CD14-positive monocyte (primary cell): ENCODE measurements around the gene DOK5. TPM values are rescaled to one million over a fixed set of nuclear protein-coding genes. Genes with fewer than 3 reads are reported as not detected.

Experiments
- DNase-seq, 3 donors: peaks; one replicate each; pipeline ENCODE4 v3.0.0-alpha.2; 2011 to 2022
- H2AFZ ChIP-seq: 2 replicates; pipeline ENCODE4 v1.6.0; 2012; ENCODE audit warnings: mild to moderate bottlenecking, low read depth, low read length, inconsistent platforms; ENCODE audit not compliant: insufficient read depth, poor library complexity, severe bottlenecking
- H3K27ac ChIP-seq, 2 donors: 1 replicate in 1 of 2; 2 replicates in 1 of 2; pipeline ENCODE4 v1.5.1; 2012 to 2013; ENCODE audit warnings: low read length in 2 of 2, control low read depth in 1 of 2, inconsistent platforms in 1 of 2, low read depth in 1 of 2, mild to moderate bottlenecking in 1 of 2
- H3K27me3 ChIP-seq, 2 donors: one replicate each; pipeline versions ENCODE4 v1.6.0 to v1.6.1; 2011 to 2013; ENCODE audit warnings: low read length in 2 of 2; ENCODE audit not compliant: control insufficient read depth in 2 of 2, insufficient read depth in 2 of 2
- H3K36me3 ChIP-seq, 2 donors: replicated peaks in 1 of 2; 1 replicate in 1 of 2; 2 replicates in 1 of 2; pipeline versions ENCODE4 v1.5.1 to v1.6.1; 2012 to 2013; ENCODE audit warnings: low read length in 2 of 2, control low read depth in 1 of 2, inconsistent platforms in 1 of 2, mild to moderate bottlenecking in 1 of 2; ENCODE audit not compliant: insufficient read depth in 2 of 2, control insufficient read depth in 1 of 2
- H3K4me1 ChIP-seq, 2 donors: 1 replicate in 1 of 2; 2 replicates in 1 of 2; pipeline versions ENCODE4 v1.5.1 to v1.6.1; 2012 to 2013; ENCODE audit warnings: low read length in 2 of 2, control low read depth in 1 of 2, inconsistent platforms in 1 of 2, mild to moderate bottlenecking in 1 of 2, moderate library complexity in 1 of 2; ENCODE audit not compliant: insufficient read depth in 2 of 2, control insufficient read depth in 1 of 2
- H3K4me2 ChIP-seq: replicated peaks from 2 replicates; pipeline ENCODE3; 2012; ENCODE audit warnings: low read length, moderate library complexity, mild to moderate bottlenecking; ENCODE audit not compliant: poor library complexity, severe bottlenecking; ENCODE audit errors: extremely low read depth
- H3K4me3 ChIP-seq, 3 experiments: fragments of 200-600 bp in 1 of 3; sonication (generic) in 1 of 3; replicated peaks in 1 of 3; 1 replicate in 2 of 3; 2 replicates in 1 of 3; pipeline ENCODE4 v1.5.1; 2011 to 2013; ENCODE audit warnings: low read length in 3 of 3, mild to moderate bottlenecking in 3 of 3, control low read depth in 2 of 3, low read depth in 2 of 3, inconsistent platforms in 1 of 3, moderate library complexity in 1 of 3
- H3K79me2 ChIP-seq: 2 replicates; pipeline ENCODE4 v1.6.0; 2012; ENCODE audit warnings: mild to moderate bottlenecking, control low read depth, inconsistent platforms, low read length, moderate library complexity; ENCODE audit not compliant: insufficient read depth
- H3K9ac ChIP-seq: 2 replicates; pipeline ENCODE4 v1.6.0; 2017; ENCODE audit warnings: low read length, mild to moderate bottlenecking; ENCODE audit not compliant: insufficient read depth, poor library complexity, severe bottlenecking
- H3K9me3 ChIP-seq, 2 donors: replicated peaks in 1 of 2; 1 replicate in 1 of 2; 2 replicates in 1 of 2; pipeline versions ENCODE4 v1.5.1 to v1.6.1; 2012 to 2013; ENCODE audit warnings: low read length in 2 of 2, control low read depth in 1 of 2; ENCODE audit not compliant: control insufficient read depth in 1 of 2, insufficient read depth in 1 of 2
- H4K20me1 ChIP-seq: 2 replicates; pipeline ENCODE4 v1.6.0; 2012; ENCODE audit warnings: mild to moderate bottlenecking, low read length, control low read depth, moderate library complexity; ENCODE audit not compliant: insufficient read depth
- H3K27ac Mint-ChIP-seq, 7 donors: one replicate each; pipeline ENCODE4 v1.8.0; 2020; ENCODE audit warnings: mild to moderate bottlenecking in 7 of 7, mixed read lengths in 7 of 7, moderate library complexity in 6 of 7, inconsistent platforms in 2 of 7
- H3K27me3 Mint-ChIP-seq, 3 donors: one replicate each; pipeline ENCODE4 v1.8.0; 2021 to 2022; ENCODE audit warnings: low read depth in 3 of 3, mild to moderate bottlenecking in 3 of 3, mixed read lengths in 3 of 3, moderate library complexity in 3 of 3, inconsistent platforms in 1 of 3
- H3K36me3 Mint-ChIP-seq, 2 donors: one replicate each; pipeline ENCODE4 v1.8.0; 2020; ENCODE audit warnings: mixed read lengths in 2 of 2, inconsistent platforms in 1 of 2, mild to moderate bottlenecking in 1 of 2
- H3K4me1 Mint-ChIP-seq: one replicate; pipeline ENCODE4 v1.8.0; 2020; ENCODE audit warnings: mild to moderate bottlenecking, mixed read lengths
- H3K4me3 Mint-ChIP-seq, 2 donors: one replicate each; pipeline ENCODE4 v1.8.0; 2020; ENCODE audit warnings: mild to moderate bottlenecking in 2 of 2, mixed read lengths in 2 of 2, moderate library complexity in 1 of 2
- H3K9me3 Mint-ChIP-seq, 7 donors: one replicate each; pipeline ENCODE4 v1.8.0; 2020 to 2022; ENCODE audit warnings: mixed read lengths in 7 of 7, mild to moderate bottlenecking in 6 of 7, moderate library complexity in 6 of 7, inconsistent platforms in 2 of 7
- CTCF ChIP-seq: fragments of 200-600 bp; IDR thresholded peaks from one replicate; pipeline ENCODE4 v1.8.0; 2022; ENCODE audit warnings: antibody characterized with exemption, mild to moderate bottlenecking
- WGBS: methylation state at CpG from one replicate; pipeline ENCODE4 v1.1.5; 2013; ENCODE audit warnings: missing lambda C conversion rate; ENCODE audit not compliant: insufficient coverage; 5-methylcytosine and 5-hydroxymethylcytosine counted together
- intact Hi-C, 2 donors: fragments of 100-400 bp; cut with micrococcal nuclease; formaldehyde crosslinking; loops; one replicate each; pipeline versions ENCODE4 v1.15.0 to v1.15.1; 2023
- polyA plus RNA-seq, 3 donors: library from polyadenylated mRNA; depleted of rRNA in 1 of 3; unstranded in 2 of 3; stranded (reverse) in 1 of 3; fragments of 300-500 nt in 2 of 3; fragments of >200 nt in 1 of 3; fragmentation: Illumina TruSeq in 2 of 3; gene quantifications; 1 replicate in 2 of 3; 2 replicates in 1 of 3; pipeline ENCODE4 v1.2.3, GENCODE V29; 2012 to 2021

Gene DOK5
- polyA plus RNA-seq, 3 donors: not detected

- Histone ChIP-seq H2AFZ (no peak overlapping the region), H3K27me3 (no peaks in the 10 kb centered on the region), H3K9ac (no peak overlapping the region), H3K4me3 (no peak overlapping the region), H3K79me2 (no peaks in the 10 kb centered on the region), H3K4me1 (no peaks in the 10 kb centered on the region), H3K4me2 (no peak overlapping the region), H3K9me3 (no peaks in the 10 kb centered on the region), H4K20me1 (no peaks in the 10 kb centered on the region), H3K36me3 (no peaks in the 10 kb centered on the region), H3K27ac (no peak overlapping the region)
- Mint-ChIP-seq H3K4me1 (no peaks in the 10 kb centered on the region), H3K4me3 (no peak overlapping the region), H3K27ac (no peak overlapping the region), H3K9me3 (no peaks in the 10 kb centered on the region), H3K27me3 (peaks cover 0 to 8% (median 2%) of the 10 kb centered on the region in 3 donors), H3K36me3 (no peaks in the 10 kb centered on the region)
- TF ChIP-seq CTCF: no peak
- intact Hi-C loops: no loop called here
- WGBS: 93% methylated on average over 15 of the region's 20 CpGs
- DNase-seq: no peak
Observed at GRCh38 chr20:54622333-54623295, 147.2 kb downstream of the DOK5 start.

- Mint-ChIP-seq H3K4me1 (no peaks in the 10 kb centered on the region), H3K9me3 (no peaks in the 10 kb centered on the region), H3K27me3 (peaks cover 0 to 3% (median 0%) of the 10 kb centered on the region in 3 donors), H3K4me3 (no peak overlapping the region), H3K36me3 (no peaks in the 10 kb centered on the region), H3K27ac (no peak overlapping the region)
- no peaks in the 10 kb centered on the region for H3K4me1 ChIP-seq
- H3K27me3 ChIP-seq: no peaks in the 10 kb centered on the region
- 93% methylated on average over 2 of the region's 5 CpGs for WGBS
- TF ChIP-seq CTCF: no peak
- no peaks in the 10 kb centered on the region for H3K36me3 ChIP-seq
- H4K20me1 ChIP-seq: no peaks in the 10 kb centered on the region
- H3K79me2 ChIP-seq: no peaks in the 10 kb centered on the region
- no peak overlapping the region for H3K27ac ChIP-seq
- no peak overlapping the region for H3K9ac ChIP-seq
- no peak overlapping the region for H2AFZ ChIP-seq
- intact Hi-C loops: no loop called here
- H3K4me3 ChIP-seq: no peak overlapping the region
- H3K4me2 ChIP-seq: no peak overlapping the region
- no peaks in the 10 kb centered on the region for H3K9me3 ChIP-seq
- no peak for DNase-seq
Observed at GRCh38 chr20:54623991-54624569, 148.7 kb downstream of the DOK5 start.
